ENCODE data around the gene IL37.
A peak's percentile ranks its signal among the peaks of the same experiment; 100 is the strongest.

IL37 gene, protein sequence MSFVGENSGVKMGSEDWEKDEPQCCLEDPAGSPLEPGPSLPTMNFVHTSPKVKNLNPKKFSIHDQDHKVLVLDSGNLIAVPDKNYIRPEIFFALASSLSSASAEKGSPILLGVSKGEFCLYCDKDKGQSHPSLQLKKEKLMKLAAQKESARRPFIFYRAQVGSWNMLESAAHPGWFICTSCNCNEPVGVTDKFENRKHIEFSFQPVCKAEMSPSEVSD

DNA sequence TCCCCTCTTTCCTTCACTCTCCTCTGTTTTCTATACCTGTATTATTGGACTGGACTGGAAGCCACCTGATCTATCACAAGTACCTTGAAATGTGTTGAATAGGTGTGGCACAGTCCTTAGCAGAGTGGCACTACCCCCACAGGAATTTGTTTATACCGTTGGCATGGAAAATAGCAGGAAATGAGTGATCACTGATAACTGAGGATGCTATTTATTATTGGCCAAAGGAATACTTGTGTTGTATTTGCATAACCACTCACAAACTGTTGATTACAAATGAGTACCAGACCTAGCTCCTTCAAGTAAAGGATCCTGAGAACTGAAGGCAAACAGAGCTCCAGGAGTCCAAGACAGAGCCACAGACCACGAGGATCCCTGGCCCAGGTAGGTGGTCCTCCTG, at the start of gene IL37:
TSS of gene IL37 (plus strand) at position 301 of the 400 bp plus-strand sequence. CDS start 1,848 bp downstream, outside the sequence.
- Histone ChIP-seq H3K27ac (no peak within 1 kb of the TSS), H3K4me3 (no peak within 1 kb of the TSS)

DNA sequence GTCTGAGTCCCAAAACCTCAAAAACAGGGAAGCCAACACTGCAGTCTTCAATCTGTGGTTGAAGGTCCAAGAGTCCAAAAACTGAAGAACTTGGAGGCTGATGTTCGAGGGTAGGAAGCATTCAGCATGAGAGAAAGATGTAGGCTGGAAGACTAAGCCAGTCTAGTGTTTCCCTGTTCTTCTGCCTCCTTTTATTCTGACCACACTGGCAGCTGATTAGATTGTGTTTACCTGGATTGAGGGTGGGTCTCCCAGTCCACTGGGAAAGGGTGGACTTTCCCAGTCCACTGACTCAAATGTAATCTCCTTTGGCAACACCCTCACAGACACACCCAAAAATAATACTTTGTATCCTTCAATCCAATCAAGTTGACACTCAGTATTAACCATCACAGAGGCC, 46.9 kb upstream of the IL37 start:
- H3K27ac ChIP-seq: no peak overlapping the region
- no peak overlapping the region for H3K4me3 ChIP-seq

DNA sequence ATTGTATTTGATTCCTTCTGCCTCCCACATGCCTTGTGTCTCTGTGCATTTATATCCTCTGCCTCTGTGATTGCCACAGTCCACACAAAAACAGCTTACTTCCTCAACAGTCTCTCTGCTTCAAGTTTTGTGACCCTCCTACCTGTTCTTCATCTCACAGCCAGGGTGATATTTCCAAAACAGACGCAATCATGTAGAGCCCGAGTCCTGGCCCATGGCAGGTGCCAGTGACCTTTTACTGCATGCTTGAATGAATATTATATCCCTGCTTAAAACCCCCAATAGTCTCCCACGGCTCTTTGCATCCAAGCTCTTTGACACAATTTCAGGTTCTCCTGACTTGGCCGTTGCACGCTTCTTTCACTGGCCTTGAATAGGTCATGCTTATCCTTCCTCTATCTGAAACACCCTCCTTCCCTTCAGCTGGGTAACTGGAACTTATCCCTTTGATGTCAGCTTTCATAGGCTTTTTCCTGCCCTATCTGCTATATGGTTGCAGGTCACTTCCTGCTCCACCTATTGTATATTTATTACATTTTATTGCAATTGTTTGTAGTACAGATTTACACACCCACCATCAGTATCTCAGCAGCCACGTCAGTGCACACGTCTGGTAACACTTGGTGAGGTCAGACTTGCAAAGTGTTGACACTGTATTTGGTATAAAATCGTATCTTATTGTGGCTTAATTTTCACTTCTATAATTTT, 44.7 kb upstream of the IL37 start:
- Histone ChIP-seq H3K27ac (no peak overlapping the region), H3K4me3 (no peak overlapping the region)

DNA sequence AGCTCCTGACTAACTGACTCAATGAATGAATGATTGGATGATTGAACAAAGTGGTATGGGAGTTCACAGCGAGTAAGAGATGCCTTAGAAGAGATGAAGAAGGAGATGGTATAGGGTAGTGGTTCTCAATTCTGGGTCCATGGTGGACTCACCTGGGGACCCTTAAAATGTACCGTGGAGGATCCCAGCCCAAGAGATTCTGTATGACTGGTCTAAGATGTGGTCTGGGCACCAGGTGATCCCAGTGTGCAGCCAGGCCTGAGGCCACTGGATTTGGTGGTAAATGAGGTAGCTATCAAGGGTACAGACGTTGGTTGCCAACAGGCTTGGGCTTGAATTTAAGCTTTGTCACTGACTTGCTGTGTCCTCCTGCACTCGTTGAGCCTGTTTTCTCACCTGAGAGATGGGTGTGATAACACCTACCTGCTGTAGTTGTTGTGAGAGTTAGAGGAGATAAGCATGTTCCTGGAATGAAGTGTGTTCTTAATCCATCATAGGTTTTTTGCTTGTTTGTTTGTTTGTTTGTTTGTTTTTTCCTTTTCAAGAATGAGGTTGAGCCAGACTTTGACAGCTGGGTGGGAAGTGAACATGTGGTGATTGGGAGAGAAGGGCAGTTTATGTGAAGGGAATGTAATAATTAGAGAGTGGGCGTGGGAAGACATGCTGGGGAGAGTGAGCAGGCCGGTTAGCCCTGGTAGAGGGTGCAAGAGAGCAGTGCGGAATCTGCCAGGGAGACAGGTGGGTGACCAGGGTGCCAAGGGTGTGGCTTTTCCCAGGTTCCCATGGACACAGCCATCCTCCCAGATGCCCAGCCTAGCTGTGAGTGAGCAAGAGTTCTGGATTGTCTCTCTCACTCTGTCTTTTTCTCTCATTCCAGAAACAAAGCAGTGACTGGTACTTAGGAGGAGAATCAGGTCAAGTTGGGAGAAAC, 43.0 kb upstream of the IL37 start:
- Histone ChIP-seq H3K4me3 (no peak overlapping the region), H3K27ac (peak overlapping the region in 1 of 21 experiments; percentile 16)

DNA sequence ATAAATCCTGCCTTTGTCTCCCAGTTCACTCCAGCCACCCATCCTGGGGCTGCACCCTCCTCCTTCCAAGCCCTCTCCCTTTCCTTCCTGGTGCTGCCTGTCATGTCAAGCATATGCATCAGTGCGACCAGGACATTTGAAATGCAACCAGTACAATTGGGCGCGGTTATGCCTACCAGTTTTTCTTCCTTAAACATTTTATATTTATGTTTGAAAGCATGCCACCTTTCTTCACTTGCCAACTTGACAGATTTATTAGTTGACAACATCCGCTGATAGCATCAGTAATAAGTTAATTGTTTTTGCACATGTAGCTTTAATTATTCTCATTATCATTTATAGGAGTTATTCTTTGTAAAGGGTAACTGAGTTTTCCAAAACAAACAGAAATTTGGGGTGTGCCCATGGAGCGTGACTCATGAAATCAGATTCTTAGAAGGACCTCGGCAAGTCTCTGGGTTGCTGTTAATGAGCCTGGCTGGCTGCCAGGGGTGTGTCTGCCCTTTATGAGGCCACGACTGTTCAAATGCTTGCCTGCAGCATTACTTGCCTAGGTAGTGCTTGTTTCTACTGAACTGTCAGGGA, 41.6 kb upstream of the IL37 start:
- Histone ChIP-seq H3K4me3 (no peak overlapping the region), H3K27ac (no peak overlapping the region)

DNA sequence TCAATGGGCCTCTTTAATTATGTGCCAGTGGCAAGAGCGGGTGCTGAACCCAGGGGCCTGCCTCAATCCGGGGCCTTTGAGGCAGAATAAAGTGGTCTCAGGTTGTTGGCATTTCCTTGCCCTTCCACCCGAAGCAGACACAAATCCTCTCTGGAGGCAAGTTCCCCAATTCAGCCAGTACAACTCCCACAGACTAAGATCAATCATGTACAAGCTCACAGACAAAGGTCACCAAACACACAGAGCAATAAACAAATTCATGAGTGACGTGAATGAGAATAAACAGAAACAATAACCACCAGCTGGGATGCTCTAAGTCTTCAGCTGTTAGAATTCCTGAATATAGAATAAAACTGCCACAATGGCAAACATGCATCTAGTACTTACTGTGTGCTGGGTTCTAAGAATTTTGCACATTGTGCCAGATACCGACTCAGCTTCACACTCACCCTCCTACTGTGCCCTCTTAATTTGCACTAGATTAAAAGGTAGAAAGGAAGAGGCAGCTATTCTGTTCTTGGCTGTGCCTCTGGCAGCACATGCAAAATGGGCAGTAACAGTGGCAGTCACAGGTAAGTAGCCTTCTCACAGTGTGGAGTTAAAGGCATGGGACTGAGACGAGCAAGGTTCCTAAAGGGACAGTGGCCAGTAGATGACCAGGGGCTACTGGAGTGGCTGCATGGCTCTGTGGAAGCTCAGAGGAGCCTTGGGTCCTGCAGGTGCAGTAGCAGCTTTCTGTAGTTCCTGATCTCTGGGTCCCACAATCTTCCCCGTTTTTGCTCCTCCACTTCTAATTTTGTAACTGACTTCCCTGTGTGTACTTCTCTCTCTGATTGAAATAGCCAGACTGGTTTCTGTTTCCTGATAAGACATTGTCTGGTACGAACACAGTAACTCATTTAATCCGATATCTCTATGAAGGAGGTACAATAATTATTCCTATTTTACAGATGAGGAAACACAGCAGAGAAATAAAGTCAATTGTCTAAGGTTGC, 39.8 kb upstream of the IL37 start:
- Histone ChIP-seq H3K4me3 (no peak overlapping the region), H3K27ac (no peak overlapping the region)

DNA sequence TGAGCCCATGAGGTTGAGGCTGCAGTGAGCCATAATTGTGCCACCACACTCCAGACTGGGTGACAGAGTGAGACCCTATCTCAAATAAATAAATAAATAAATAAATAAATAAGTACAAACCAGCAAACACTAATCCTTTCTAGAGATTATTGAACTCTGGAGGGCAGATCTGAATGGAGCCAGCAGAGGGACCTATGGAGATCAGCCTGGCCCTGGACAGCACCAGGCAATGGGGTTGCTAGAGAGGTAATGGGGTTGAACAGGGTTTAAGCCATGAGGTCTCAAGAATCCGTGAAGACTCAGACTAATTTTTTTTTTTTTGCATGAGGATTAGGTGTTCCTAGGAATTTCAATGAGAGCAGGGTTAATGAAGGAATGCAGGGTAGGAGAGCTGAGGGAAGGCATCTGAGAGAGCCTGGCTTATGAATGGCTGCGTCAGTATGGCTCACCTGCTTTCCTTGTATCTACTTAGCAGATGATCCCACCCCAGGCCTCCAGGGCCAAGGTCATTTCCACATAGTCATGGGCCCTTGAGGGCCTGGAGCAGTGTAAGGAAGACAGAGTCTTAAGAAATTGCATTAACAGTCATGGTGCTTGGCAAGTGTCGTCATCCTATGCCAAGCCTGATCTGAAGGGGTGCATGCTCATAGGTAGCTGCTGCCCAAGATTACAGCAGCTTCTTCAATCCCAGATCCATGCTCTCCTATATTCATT, 34.6 kb upstream of the IL37 start:
- Histone ChIP-seq H3K4me3 (no peak overlapping the region), H3K27ac (no peak overlapping the region)

DNA sequence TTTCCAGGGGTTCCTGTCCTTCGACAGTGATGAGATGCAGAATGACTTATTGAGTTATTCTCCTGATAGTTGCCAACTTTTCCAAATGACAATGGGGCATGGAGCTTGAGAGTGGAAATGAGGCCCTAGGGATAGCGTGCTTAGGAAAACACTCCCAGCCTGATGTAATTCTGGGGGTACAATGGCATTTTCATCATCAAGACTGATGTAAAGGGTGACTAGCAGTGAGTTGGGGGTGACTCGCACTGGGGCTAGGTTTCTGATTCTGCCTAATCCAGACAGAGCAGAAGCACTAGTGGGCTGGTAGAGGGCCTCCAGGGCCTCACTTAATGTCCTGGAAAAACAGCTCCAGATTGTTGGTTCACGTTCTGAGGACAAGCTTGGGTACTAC, 34.0 kb upstream of the IL37 start:
- H3K27ac ChIP-seq: no peak overlapping the region

DNA sequence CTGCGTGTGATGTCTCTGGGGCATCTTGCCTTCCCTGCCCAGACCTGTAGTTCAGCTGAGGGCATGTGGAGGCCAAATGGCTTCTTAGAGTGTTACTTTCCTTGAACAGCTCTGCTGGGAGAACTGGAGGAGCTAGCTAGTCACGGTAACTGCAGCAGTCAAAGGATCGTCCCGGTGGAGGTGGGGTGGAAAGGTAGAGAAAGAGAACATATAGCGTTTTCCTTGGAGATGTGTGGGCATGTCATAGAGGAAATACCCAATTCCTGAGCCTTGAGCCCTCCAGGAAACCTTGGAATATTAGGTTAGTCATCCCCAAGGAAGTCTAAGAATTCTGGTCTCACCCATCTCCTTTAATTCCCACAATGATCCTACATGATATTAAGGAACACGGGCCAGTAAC, 33.5 kb upstream of the IL37 start:
- no peak overlapping the region for H3K27ac ChIP-seq
- no peak overlapping the region for H3K4me3 ChIP-seq

More for the DNA sequence above, 34.0 kb upstream of the IL37 start:
- H3K4me3 ChIP-seq: no peak overlapping the region

DNA sequence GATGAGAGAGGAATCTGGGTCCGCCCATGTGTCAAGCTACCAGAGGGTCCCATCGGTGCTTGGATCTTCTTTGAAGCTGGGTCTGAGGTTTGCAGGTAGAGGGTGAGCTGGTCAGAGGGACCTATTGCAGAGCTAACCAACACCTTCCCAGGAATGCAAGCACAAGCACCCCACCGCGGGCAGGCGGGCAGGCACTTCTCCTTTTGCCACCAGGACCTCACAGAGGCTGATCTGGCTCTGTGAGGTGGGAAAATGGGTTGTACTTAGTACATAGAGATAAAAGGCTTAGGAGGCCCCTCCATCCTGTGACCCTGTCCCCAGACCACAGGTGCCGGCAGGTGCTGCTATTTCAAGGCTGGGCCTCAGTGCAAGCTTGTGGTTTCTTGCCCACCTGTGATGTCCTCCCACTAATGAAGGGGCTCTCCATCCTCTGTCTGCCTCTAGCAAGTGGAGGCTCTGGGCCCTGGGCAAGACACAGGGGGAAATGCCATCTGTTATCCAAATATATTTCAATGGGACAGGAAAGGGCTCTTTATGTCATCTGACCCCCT, 31.4 kb upstream of the IL37 start:
- Histone ChIP-seq H3K4me3 (no peak overlapping the region), H3K27ac (no peak overlapping the region)

DNA sequence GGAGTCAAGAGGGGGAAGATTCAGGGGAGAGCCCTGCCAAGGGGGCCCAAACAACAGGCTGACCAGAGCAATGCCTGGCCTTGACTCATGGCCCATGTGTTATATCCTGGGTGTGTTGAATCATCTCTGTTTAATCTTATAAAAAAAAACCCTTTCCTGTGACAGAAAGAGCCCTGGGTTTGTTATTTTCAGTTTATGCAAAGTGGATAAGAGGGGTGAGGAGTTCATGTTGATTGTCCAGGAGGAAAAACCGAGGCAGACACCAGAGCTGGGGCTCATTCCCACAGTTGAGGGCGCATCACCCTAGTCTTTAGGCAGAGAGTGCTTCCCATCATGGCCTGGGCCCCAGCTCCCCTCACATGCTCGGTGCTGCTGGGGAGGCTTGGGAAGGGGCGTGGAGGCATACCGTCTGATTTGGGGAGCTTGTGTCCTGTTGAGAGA, 30.9 kb upstream of the IL37 start:
- no peak overlapping the region for H3K4me3 ChIP-seq
- H3K27ac ChIP-seq: peak overlapping the region in 1 of 21 experiments; percentile 57

DNA sequence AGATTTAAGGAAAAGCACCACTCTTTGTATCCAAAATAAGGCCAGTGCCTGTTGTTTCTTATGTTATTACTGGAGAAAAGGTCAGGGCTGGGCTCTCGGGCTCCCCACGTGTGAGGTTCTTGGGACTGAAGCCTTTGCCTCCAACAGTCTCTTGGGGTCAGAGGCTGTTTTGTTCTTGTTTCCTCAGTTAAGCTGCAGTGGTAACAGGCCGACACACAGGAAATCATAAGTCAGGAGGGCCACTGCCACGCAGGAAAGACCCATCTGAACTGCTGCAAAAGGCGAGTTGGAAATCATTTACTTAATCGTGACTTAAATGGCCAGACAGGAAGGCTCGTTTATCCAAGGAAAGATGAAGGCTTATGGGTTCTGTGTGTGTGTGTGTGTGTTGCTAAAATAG, 30.3 kb upstream of the IL37 start:
- H3K27ac ChIP-seq: peak overlapping the region in 1 of 21 experiments; percentile 57

DNA sequence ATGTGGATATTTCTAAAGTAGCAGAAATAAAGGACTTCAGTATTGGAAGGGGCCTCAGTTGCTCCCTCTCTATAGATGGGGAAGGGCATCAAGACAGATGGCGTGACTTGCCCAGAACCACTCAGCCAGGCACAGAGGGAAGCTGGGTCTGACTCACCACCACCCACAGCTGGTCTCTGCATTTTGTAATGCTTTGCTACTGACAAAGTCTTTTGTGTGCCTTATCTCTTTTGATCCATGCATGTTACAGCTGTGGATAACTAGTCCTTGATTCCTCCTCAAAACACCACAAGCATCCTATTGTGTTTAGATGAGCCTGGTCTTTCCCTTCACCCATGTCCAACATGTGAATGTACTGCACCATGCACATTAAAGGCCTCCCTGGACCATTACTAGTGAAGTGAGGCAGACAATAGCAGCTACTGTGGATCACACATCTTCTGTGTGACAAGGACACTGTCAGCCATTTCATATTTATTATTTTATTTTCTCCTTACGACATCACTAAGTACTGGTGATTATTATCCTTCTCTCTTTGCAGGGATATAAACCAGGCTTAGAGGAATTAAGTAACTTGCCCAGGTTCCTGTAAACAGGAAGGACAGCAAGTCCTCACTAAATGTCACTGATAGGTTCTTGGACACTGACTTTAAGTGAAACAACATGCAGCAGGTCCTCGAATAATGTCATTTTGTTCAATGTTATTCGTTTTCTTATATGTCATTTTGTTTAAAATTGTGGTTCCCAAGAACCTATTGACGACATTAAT, 29.6 kb upstream of the IL37 start:
- H3K4me3 ChIP-seq: no peak overlapping the region
- H3K27ac ChIP-seq: peak overlapping the region in 3 of 21 experiments; percentile 11 to 57 (median 50)

More for the DNA sequence above, 30.3 kb upstream of the IL37 start:
- H3K4me3 ChIP-seq: no peak overlapping the region

DNA sequence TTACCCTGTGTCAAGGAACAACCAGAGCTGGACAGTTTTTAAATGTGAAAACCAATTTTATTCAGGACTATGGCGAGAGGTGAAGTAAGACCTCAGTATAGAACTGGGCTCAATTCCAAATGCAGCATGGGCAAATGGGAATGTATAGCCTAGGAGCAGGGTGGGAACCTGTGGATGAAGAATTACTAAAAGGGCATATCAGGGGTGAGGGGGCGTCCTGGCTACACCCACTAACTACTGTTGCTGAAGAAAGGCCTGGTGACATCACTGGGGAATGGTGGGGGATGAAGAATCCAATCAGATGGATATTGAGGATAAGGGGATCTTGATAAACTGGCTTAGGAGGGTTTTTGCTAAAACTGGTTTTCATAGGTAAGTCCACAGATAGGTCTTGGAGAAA, 27.3 kb upstream of the IL37 start:
- no peak overlapping the region for H3K4me3 ChIP-seq
- no peak overlapping the region for H3K27ac ChIP-seq

DNA sequence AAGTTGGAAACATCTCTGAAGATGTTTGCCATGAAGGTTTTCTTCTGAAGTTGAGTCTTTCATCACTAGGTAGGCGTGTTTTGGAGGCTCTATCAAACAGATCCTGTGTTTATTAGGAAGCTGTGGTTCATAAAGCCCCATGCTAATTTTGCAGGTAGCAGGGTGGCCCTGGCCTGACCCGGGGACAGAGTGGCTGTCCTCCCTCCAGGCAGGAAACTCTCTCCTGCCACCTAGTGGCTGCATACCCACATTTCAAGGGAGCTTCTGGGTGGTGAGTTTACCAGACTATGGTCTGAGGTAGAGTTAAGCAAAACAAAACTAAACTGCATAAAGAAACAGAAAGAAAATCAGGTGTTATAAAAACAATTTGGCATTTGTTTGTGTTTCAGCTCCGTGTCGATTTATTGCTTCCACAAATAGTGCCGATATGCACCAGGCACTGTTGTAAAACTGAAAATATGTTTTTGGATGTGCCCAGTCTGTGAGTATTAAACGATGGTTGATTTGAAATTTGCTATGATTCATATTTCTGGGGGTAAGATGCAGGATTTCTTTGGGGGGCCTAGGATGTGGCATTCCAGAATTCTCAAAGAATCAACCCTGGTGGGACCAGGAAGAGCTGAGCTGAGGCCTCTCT, 26.0 kb upstream of the IL37 start:
- Histone ChIP-seq H3K27ac (no peak overlapping the region), H3K4me3 (no peak overlapping the region)

DNA sequence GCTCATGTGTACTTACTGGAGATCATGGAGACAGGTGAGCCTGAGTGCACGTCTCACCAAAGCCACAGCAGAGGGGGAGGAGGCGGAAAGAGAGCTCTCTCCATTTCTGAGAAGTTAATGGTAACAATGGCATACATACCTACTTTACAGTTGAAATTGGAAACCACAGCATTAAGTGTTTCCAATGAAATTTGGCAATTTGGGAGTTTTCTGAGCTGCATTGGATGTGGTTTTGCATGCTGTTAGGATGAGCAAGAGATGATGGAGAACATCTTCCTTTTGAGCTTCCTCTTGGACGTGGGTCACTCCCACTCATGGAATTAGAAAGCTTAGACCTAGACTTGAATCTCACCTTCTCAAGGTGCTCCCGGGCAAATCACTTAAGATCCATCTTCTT, 25.5 kb upstream of the IL37 start:
- Histone ChIP-seq H3K27ac (no peak overlapping the region), H3K4me3 (no peak overlapping the region)

DNA sequence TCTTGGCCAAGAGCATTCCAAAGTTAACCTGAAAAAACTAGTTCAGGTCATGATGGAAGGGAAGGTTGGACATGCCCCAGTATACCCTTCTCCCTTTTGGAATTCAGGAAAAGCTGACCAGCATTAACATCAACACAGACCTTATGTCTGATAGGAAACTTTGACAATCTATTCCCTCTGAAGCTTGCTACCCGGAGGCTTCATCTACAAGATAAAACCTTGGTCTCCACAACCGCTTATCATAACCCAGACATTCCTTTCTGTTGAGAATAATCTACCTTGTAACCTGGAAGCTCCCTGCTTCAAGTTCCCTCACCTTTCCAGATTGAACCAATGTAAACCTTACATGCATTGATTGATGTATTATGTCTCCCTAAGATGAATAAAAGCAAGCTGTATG, 24.7 kb upstream of the IL37 start:
- Histone ChIP-seq H3K4me3 (no peak overlapping the region), H3K27ac (no peak overlapping the region)

Measured in skin epidermis (tissue), 12 donors.